GM12892 (cell line): Measurements from ENCODE around the gene SPNS2.

Experiments
- POLR2A ChIP-seq: IDR thresholded peaks from 2 replicates; pipeline ENCODE4 v1.6.1; 2011; ENCODE audit warnings: low read depth, low read length, control low read depth
- POLR2AphosphoS5 ChIP-seq: IDR thresholded peaks from 2 replicates; pipeline ENCODE4 v1.6.1; 2011; ENCODE audit warnings: low read depth, low read length, control low read depth
- TAF1 ChIP-seq: IDR thresholded peaks from 2 replicates; pipeline ENCODE4 v1.6.1; 2011; ENCODE audit warnings: low read depth, mild to moderate bottlenecking, control low read depth, low read length, borderline replicate concordance

DNA sequence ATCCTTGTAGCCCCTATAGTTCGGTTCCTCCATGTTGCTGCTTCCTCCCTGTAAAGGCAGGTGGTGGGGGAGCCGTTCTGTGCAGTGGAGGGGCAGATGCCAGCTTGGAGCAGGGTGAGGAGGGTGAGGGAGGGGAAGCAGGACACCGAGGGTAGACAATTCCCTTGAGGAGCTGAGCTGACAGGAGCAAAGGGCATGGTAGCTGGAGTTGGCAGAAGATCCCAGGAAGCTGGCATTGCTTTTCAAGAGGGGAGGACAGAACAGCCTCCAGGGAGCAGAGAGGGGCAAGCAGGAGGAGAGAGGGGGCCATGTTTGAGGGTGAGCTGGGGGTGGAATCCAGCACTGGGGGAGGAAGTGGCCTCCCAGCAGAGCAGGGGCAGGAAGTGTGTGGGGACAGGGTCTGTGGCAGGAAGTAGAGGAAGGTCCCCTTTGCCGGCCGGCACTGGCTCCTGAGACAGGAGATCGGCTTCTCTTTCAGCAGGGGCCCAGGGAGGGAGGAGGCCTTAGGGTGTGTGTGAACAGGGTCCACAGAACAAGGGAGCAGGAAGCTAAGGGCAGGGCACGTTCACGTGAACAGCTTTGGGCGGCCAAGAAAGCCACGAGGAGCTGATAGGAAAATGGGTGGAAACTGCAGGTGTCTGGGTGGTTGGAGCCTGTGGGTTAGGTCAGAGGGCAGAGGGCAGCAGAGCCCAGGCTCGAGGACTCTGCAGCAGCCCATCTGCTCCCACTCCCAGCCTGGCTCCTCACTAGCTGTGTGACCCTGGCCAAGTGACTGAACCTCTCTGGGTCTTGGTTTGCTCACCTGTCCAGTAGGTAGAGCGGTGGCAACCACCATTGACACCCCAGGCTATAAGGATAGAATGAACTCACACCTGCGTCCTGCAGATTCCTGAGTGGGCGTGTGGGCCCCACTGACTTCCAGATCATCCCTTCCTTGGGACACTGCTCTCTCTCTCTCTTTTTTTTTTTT, 17.5 kb upstream of the SPNS2 start:
- TF ChIP-seq POLR2AphosphoS5 (no peak), POLR2A (no peak; the same call in 1 of the 2 replicates), TAF1 (no peak)
